ENCODE data around the gene CIDEC.
"Not testable (repeated sequence)": the region's sequence is repeated elsewhere in the genome, so short reads cannot be mapped to it uniquely, and the experiment has no call there.

CIDEC gene

GRCh38 chr3:9898467-9899241 is 18.6 kb upstream of the CIDEC start (continued):
- TF ChIP-seq PRDM6 (tag by site-specific recombination; IDR thresholded peaks at IDR 0.05) (no peak), ZNF654 (tag by site-specific recombination; IDR thresholded peaks at IDR 0.05; ENCODE audit: low read depth) (no peak), KLF9 (tag by site-specific recombination; IDR thresholded peaks at IDR 0.05; ENCODE audit: low read depth) (no peak), ZSCAN16 (tag by site-specific recombination; IDR thresholded peaks at IDR 0.05) (no peak), ZNF335 (tag by site-specific recombination; conservative IDR thresholded peaks at IDR 0.05) (no peak), OVOL3 (tag by site-specific recombination; IDR thresholded peaks at IDR 0.05) (no peak), ZSCAN4 (tag by site-specific recombination; IDR thresholded peaks at IDR 0.05) (no peak)

- H3K4me3 ChIP-seq (ENCODE audit: low read depth, low read length) = no peak overlapping the region
- H3K4me1 ChIP-seq (ENCODE audit: control insufficient read depth, insufficient read depth, low read length) = no peaks in the 10 kb centered on the region
- no peaks in the 10 kb centered on the region for H3K9me3 ChIP-seq (ENCODE audit: control insufficient read depth, insufficient read depth, low read depth, low read length)
- TF ChIP-seq ZBTB48 (tag by site-specific recombination; IDR thresholded peaks at IDR 0.05) (peak; percentile 30; the same call in 1 of the 2 replicates), ZNF391 (tag by site-specific recombination; IDR thresholded peaks at IDR 0.05; ENCODE audit: borderline replicate concordance, low read depth) (no peak), ZBTB20 (tag by site-specific recombination; IDR thresholded peaks at IDR 0.05) (0 out of 2 replicates have a peak, but pooled peaks have one; percentile 10), ZNF341 (tag by site-specific recombination; IDR thresholded peaks at IDR 0.05; ENCODE audit: low read depth) (peak; percentile 13; the same call in 1 of the 2 replicates), ZNF366 (tag by site-specific recombination; conservative IDR thresholded peaks at IDR 0.05) (0 out of 2 replicates have a peak, but pooled peaks have one; percentile 24), PRDM1 (tag by site-specific recombination; IDR thresholded peaks at IDR 0.05) (peak; percentile 67), GFI1B (tag by site-specific recombination; IDR thresholded peaks at IDR 0.05) (no peak)
- ChIA-PET POLR2A (interaction anchor here (0.6 to 1.4 kb wide), 4 partner anchors 15 to 36 kb away, joined by 3 to 5 read pairs (median 4); partner anchors contain the start of genes CRELD1 and IL17RC), CTCF (interaction anchor here (0.6 to 0.7 kb wide), 2 partner anchors 35 to 86 kb away, joined by 3 to 5 read pairs; no protein-coding TSS in a partner anchor)
- H3K27ac ChIP-seq (ENCODE audit: extremely low read depth, low read depth, low read length) = no peak overlapping the region
- peaks cover 2 to 16% of the 10 kb centered on the region in 2 experiments for H3K36me3 ChIP-seq (ENCODE audit: control insufficient read depth in 2 of 2, insufficient read depth in 1 of 2, low read length in 2 of 2)
Measured at GRCh38 chr3:9897408-9898372, 17.6 kb upstream of the CIDEC start.

- H3K27ac ChIP-seq (ENCODE audit: extremely low read depth, low read depth, low read length); H3K9me3 ChIP-seq (ENCODE audit: control insufficient read depth, insufficient read depth, low read depth, low read length); CTCF ChIA-PET; H3K4me3 ChIP-seq (ENCODE audit: low read depth, low read length); H3K4me1 ChIP-seq (ENCODE audit: control insufficient read depth, insufficient read depth, low read length): not testable (repeated sequence)
- peaks cover 5 to 21% of the 10 kb centered on the region in 2 experiments for H3K36me3 ChIP-seq (ENCODE audit: control insufficient read depth in 2 of 2, insufficient read depth in 1 of 2, low read length in 2 of 2)
- POLR2A ChIA-PET = interaction anchor here (0.6 to 1.1 kb wide), 3 partner anchors 16 to 37 kb away, joined by 3 to 4 read pairs (median 4); partner anchors contain the start of gene CRELD1
Measured at GRCh38 chr3:9896755-9897407, 16.8 kb upstream of the CIDEC start.
